HepG2 (cell line): Measurements from ENCODE around the gene TIA1. TPM values are rescaled to one million over a fixed set of nuclear protein-coding genes. Genes with fewer than 3 reads are reported as not detected.
A peak's percentile ranks its signal among the peaks of the same experiment; 100 is the strongest.
"Not testable (repeated sequence)": the region's sequence is repeated elsewhere in the genome, so short reads cannot be mapped to it uniquely, and the experiment has no call there.

Source experiments
- FOSL2 ChIP-seq: sonication (generic); formaldehyde crosslinking; IDR thresholded peaks from 2 replicates; pipeline ENCODE4 v1.4.0; 2020; ENCODE audit warnings: missing genetic modification reagents
- FOXO1 ChIP-seq: sonication (generic); formaldehyde crosslinking; IDR thresholded peaks from 2 replicates; pipeline ENCODE4 v1.4.0; 2020; ENCODE audit warnings: missing genetic modification reagents
- SAP130 ChIP-seq: IDR thresholded peaks from 2 replicates; pipeline ENCODE4 v1.6.1; 2016; ENCODE audit warnings: low read depth
- SOX5 ChIP-seq: IDR thresholded peaks from 2 replicates; pipeline ENCODE4 v1.6.1; 2016; ENCODE audit warnings: borderline replicate concordance
- SOX6 ChIP-seq, 2 experiments: fragments of 450-650 bp in 1 of 2; sonication (generic) in 1 of 2; formaldehyde crosslinking in 1 of 2; IDR thresholded peaks; 2 replicates each; pipeline versions ENCODE4 v1.4.0 to v1.6.1; 2017 to 2020; ENCODE audit warnings: antibody characterized with exemption in 1 of 2, mild to moderate bottlenecking in 1 of 2, missing genetic modification reagents in 1 of 2
- UBTF ChIP-seq: sonication (generic); formaldehyde crosslinking; IDR thresholded peaks from 2 replicates; pipeline ENCODE4 v1.4.0; 2020; ENCODE audit warnings: mild to moderate bottlenecking, missing genetic modification reagents
- ZBTB40 ChIP-seq, 2 experiments: fragments of 450-650 bp in 1 of 2; sonication (generic) in 1 of 2; formaldehyde crosslinking in 1 of 2; IDR thresholded peaks; 2 replicates each; pipeline versions ENCODE4 v1.6.1 to v1.8.0; 2016 to 2022; ENCODE audit warnings: antibody characterized with exemption in 1 of 2, mild to moderate bottlenecking in 1 of 2, missing genetic modification reagents in 1 of 2
- ZMYM2 ChIP-seq: sonication (generic); formaldehyde crosslinking; IDR thresholded peaks from 2 replicates; pipeline ENCODE4 v1.8.0; 2022; ENCODE audit warnings: mild to moderate bottlenecking, missing genetic modification reagents
- ZNF232 ChIP-seq: sonication (generic); formaldehyde crosslinking; IDR thresholded peaks from 2 replicates; pipeline ENCODE4 v1.4.0; 2020; ENCODE audit warnings: missing genetic modification reagents, borderline replicate concordance
- ZNF766 ChIP-seq: sonication (generic); formaldehyde crosslinking; IDR thresholded peaks from 2 replicates; pipeline ENCODE4 v1.5.0; 2020; ENCODE audit warnings: missing genetic modification reagents, borderline replicate concordance
- ZSCAN9 ChIP-seq: IDR thresholded peaks from 2 replicates; pipeline ENCODE4 v1.6.1; 2016; ENCODE audit warnings: borderline replicate concordance
- polyA plus RNA-seq, 8 experiments: library from polyadenylated mRNA; depleted of rRNA in 3 of 8; stranded (reverse) in 7 of 8; unstranded in 1 of 8; fragments of >200 nt; fragmentation: Illumina TruSeq in 4 of 8; extraction: Trizol in 4 of 8; gene quantifications; 2 replicates each; pipeline versions ENCODE4 v1.2.1 to v1.2.3, GENCODE V29; 2011 to 2016; ENCODE audit warnings: low read depth in 4 of 8, missing spikeins in 1 of 8, mixed read lengths in 1 of 8; ENCODE audit not compliant: insufficient read depth in 1 of 8
- total RNA-seq, 5 experiments: library from RNA; depleted of rRNA; stranded (reverse); fragments of >200 nt; fragmentation: Illumina TruSeq; extraction: Trizol; gene quantifications; 2 replicates each; pipeline ENCODE4 v1.2.3, GENCODE V29; 2016; ENCODE audit warnings: low read depth in 1 of 5
- TF ChIP-seq, protein P1 (sequence below), 2 experiments: IDR thresholded peaks; 2 replicates each; pipeline ENCODE4 v1.6.1; 2011 to 2012; ENCODE audit warnings: low read length in 2 of 2, borderline replicate concordance in 1 of 2, low read depth in 1 of 2, mild to moderate bottlenecking in 1 of 2, moderate library complexity in 1 of 2

Gene TIA1
- total and polyA plus RNA-seq, 2 of the 13 experiments (the other 11 are each of a cell fraction or from before 2014, with no cell fraction given), result 209 to 319 TPM

DNA sequence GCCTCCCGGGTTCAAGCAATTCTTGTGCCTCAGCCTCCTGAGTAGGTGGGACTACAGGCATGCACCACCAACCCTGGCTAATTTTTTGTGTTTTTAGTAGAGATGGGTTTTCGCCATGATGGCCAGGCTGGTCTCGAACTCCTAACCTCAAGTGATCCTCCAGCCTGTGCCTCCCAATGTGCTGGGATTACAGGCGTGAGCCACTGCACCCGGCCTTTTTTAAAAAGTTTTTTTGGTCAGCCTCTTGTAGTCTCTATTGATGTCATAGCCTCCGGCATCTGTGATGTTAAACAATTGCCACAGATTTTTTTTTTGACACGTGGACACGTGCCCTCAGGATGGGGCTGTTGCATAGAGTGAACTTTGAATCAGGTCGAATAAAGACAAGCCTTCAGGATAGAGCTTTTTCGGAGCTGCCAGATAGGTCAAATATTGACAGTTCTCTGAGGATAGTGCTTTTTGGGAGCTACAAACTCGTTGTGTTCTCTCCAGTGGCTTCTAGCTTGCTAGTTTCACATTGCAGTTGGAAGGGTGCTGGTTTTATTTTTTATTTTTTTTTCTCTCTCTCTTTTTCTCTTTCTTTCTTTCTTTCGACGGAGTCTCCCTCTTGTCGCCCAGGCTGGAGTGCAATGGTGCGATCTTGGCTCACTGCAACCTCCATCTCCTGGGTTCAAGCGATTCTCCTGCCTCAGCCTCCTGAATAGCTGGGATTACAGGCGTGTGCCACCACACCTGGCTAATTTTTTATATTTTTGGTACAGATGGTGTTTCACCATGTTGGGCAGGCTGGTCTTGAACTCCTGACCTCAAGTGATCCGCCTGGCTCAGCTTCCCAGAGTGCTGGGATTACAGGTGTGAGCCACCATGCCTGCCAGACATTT lies 21.2 kb upstream of the TIA1 start (continued):
- TF ChIP-seq, protein P1, sequence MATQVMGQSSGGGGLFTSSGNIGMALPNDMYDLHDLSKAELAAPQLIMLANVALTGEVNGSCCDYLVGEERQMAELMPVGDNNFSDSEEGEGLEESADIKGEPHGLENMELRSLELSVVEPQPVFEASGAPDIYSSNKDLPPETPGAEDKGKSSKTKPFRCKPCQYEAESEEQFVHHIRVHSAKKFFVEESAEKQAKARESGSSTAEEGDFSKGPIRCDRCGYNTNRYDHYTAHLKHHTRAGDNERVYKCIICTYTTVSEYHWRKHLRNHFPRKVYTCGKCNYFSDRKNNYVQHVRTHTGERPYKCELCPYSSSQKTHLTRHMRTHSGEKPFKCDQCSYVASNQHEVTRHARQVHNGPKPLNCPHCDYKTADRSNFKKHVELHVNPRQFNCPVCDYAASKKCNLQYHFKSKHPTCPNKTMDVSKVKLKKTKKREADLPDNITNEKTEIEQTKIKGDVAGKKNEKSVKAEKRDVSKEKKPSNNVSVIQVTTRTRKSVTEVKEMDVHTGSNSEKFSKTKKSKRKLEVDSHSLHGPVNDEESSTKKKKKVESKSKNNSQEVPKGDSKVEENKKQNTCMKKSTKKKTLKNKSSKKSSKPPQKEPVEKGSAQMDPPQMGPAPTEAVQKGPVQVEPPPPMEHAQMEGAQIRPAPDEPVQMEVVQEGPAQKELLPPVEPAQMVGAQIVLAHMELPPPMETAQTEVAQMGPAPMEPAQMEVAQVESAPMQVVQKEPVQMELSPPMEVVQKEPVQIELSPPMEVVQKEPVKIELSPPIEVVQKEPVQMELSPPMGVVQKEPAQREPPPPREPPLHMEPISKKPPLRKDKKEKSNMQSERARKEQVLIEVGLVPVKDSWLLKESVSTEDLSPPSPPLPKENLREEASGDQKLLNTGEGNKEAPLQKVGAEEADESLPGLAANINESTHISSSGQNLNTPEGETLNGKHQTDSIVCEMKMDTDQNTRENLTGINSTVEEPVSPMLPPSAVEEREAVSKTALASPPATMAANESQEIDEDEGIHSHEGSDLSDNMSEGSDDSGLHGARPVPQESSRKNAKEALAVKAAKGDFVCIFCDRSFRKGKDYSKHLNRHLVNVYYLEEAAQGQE (IDR thresholded peaks at IDR 0.05; ENCODE audit: borderline replicate concordance in 1 of 2, low read depth in 1 of 2, low read length in 2 of 2), result peak in 1 of 2 experiments; percentile 17; a peak in 1 of 4 replicates
- TF ChIP-seq SOX5 (CRISPR knock-in tag) (peak; percentile 100), ZMYM2 (CRISPR knock-in tag) (peak; percentile 94), ZNF232 (CRISPR knock-in tag) (peak; percentile 57; the same call in 1 of the 2 replicates), ZNF766 (CRISPR knock-in tag) (0 out of 2 replicates have a peak, but pooled peaks have one; percentile 62), FOSL2 (peak; percentile 77), ZSCAN9 (CRISPR knock-in tag) (peak; percentile 84; the same call in 1 of the 2 replicates), UBTF (peak; percentile 55; the same call in 1 of the 2 replicates), ZBTB40 (CRISPR knock-in tag; IDR thresholded peaks at IDR 0.05) (peak; percentile 59; the same call in 1 of the 2 replicates), SOX6 (CRISPR knock-in tag; IDR thresholded peaks at IDR 0.05) (peak; percentile 100), SAP130 (CRISPR knock-in tag) (peak; percentile 100), FOXO1 (CRISPR knock-in tag) (peak; percentile 58; the same call in 1 of the 2 replicates)
- not testable (repeated sequence) for TF ChIP-seq ZBTB40, SOX6 (IDR thresholded peaks at IDR 0.05)
